Skeletal muscle tissue (tissue), 4 donors: ENCODE measurements around the gene UST. TPM values are rescaled to one million over a fixed set of nuclear protein-coding genes. Genes with fewer than 3 reads are reported as not detected.

Experiments
- H3K27ac ChIP-seq: one replicate; pipeline ENCODE4 v1.7.0; 2013; ENCODE audit warnings: mild to moderate bottlenecking, low read depth, low read length, inconsistent platforms
- H3K27me3 ChIP-seq, 3 donors: one replicate each; pipeline ENCODE4 v1.7.0; 2013; ENCODE audit warnings: low read length in 3 of 3; ENCODE audit not compliant: control insufficient read depth in 3 of 3, insufficient read depth in 3 of 3
- H3K36me3 ChIP-seq, 3 donors: one replicate each; pipeline ENCODE4 v1.7.0; 2013; ENCODE audit warnings: low read length in 3 of 3; ENCODE audit not compliant: control insufficient read depth in 3 of 3, insufficient read depth in 3 of 3
- H3K4me1 ChIP-seq, 3 donors: one replicate each; pipeline ENCODE4 v1.7.0; 2013; ENCODE audit warnings: low read length in 3 of 3, mild to moderate bottlenecking in 3 of 3; ENCODE audit not compliant: control insufficient read depth in 3 of 3, insufficient read depth in 3 of 3
- H3K4me3 ChIP-seq, 3 donors: one replicate each; pipeline ENCODE4 v1.7.0; 2013; ENCODE audit warnings: low read length in 3 of 3
- H3K9ac ChIP-seq, 3 donors: one replicate each; pipeline ENCODE4 v1.7.0; 2013; ENCODE audit warnings: low read length in 3 of 3, mild to moderate bottlenecking in 3 of 3, moderate library complexity in 2 of 3, low read depth in 1 of 3
- H3K9me3 ChIP-seq, 3 donors: one replicate each; pipeline ENCODE4 v1.7.0; 2013; ENCODE audit warnings: low read length in 3 of 3; ENCODE audit not compliant: control insufficient read depth in 3 of 3
- total RNA-seq: library from RNA; depleted of rRNA; stranded (reverse); fragments of >200 nt; gene quantifications from one replicate; pipeline ENCODE4 v1.2.3, GENCODE V29; 2014
- donor health status: Osteomylitis.

UST gene
- total RNA-seq, 1 donor from 2014 or later: 14.6 TPM

GRCh38 chr6:148735989-148736388 is 10.8 kb upstream of the UST start:
- H3K4me3 ChIP-seq: no peak overlapping the region
- H3K27ac ChIP-seq: no peak overlapping the region
- H3K27me3 ChIP-seq: no peaks in the 10 kb centered on the region
- H3K9ac ChIP-seq: no peak overlapping the region
- H3K4me1 ChIP-seq: no peaks in the 10 kb centered on the region
- H3K36me3 ChIP-seq: no peaks in the 10 kb centered on the region
- no peaks in the 10 kb centered on the region for H3K9me3 ChIP-seq

DNA sequence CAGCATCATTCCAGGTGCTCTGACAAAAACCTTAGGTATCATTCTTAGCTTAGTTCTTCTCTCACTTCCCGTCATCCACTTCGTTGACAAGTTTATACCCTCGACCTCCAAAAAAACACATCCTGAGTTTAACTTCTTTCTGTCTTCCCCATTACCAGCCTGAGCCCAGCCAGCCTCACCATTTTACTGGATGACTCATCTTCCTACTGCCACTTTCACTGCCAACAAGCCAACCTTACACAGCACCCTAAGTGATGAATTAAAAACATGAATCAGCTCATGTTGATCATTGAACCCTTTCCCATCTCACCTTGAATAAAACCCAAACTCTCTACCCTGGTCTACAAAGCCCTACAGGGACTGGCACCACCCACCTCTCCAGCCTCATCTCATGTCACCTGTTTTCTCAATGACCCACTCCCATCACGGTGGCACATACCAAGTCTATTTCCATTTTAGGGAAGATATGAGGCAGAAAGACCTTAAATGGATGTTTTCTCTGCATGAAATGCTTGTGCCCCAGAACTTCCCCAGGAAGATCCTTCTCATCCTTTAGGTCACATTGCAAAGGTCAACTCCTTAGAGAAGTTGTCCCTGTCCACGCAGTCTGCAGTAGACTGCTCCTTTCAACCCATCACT is 9.9 kb upstream of the UST start:
- Histone ChIP-seq H3K9me3 (no peaks in the 10 kb centered on the region), H3K4me3 (no peak overlapping the region), H3K27me3 (no peaks in the 10 kb centered on the region), H3K27ac (no peak overlapping the region), H3K36me3 (no peaks in the 10 kb centered on the region), H3K4me1 (no peaks in the 10 kb centered on the region), H3K9ac (no peak overlapping the region)

DNA sequence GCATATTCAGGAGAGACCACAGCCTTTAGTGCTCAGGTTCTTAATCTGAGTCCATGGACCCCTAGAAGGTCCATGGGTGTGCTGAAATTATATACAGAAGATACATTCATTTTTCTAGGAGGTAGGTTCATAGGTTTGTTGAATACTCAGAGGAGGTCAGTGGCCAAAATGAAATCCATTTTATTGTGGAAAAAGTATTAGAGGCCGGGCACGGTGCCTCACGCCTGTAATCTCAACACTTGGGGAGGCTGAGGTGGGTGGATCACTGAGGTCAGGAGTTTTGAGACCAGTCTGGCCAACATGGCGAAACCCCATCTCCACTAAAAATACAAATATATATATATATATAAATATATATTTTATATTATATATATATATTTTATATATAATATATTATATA is 9.0 kb upstream of the UST start:
- Histone ChIP-seq H3K36me3 (no peaks in the 10 kb centered on the region), H3K4me1 (no peaks in the 10 kb centered on the region), H3K27me3 (no peaks in the 10 kb centered on the region), H3K9me3 (no peaks in the 10 kb centered on the region), H3K27ac (no peak overlapping the region), H3K4me3 (no peak overlapping the region), H3K9ac (no peak overlapping the region)

DNA sequence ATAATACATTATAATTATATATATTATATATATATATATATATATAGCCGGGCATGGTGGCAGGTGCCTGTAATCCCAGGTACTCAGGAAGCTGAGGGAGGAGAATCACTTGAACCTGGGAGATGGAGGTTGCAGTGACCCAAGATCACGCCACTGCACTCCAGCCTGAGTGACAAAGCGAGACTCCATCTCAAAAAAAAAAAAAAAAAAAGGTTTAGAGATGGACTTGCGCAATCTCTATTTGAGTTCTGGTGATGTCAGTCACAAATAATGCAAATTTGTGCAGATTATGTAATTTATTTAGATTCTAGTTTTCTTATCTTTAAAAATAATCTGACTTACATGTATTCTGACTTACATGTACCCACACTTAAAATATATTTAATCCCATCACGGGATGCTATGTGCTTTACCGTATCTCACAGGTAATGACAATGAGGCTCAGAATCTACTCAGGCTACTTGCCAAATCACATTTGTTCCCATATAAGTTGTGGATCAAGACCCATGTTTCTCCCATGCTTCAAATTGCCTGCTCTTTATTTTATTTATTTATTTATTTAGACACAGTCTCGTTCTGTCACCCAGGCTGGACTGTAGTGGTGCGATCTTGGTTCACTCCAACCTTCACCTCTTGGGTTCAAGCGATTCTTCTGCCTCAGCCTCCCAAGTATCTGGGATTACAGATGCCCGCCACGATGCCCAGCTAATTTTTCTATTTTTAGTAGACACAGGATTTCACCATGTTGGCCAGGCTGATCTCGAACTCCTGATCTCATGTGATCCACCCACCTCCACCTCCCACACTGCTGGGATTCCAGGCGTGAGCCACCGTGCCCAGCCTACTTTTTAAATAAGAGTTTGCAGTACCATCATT is 7.6 kb upstream of the UST start:
- Histone ChIP-seq H3K9me3 (no peaks in the 10 kb centered on the region), H3K4me1 (no peaks in the 10 kb centered on the region), H3K4me3 (no peak overlapping the region), H3K27me3 (no peaks in the 10 kb centered on the region), H3K9ac (no peak overlapping the region), H3K36me3 (no peaks in the 10 kb centered on the region), H3K27ac (no peak overlapping the region)

- Histone ChIP-seq H3K36me3 (no peaks in the 10 kb centered on the region), H3K27ac (no peak overlapping the region), H3K4me3 (no peak overlapping the region), H3K9ac (no peak overlapping the region), H3K4me1 (no peaks in the 10 kb centered on the region), H3K9me3 (no peaks in the 10 kb centered on the region), H3K27me3 (no peaks in the 10 kb centered on the region)
Observed at GRCh38 chr6:148739822-148740128, 7.1 kb upstream of the UST start.

- Histone ChIP-seq H3K9me3 (no peaks in the 10 kb centered on the region), H3K27me3 (peaks cover 0 to 2% (median 2%) of the 10 kb centered on the region in 3 donors), H3K4me1 (peaks cover 13 to 20% (median 16%) of the 10 kb centered on the region in 3 donors), H3K9ac (no peak overlapping the region), H3K27ac (no peak overlapping the region), H3K36me3 (no peaks in the 10 kb centered on the region), H3K4me3 (no peak overlapping the region)
Observed at GRCh38 chr6:148743476-148743875, 3.4 kb upstream of the UST start.

DNA sequence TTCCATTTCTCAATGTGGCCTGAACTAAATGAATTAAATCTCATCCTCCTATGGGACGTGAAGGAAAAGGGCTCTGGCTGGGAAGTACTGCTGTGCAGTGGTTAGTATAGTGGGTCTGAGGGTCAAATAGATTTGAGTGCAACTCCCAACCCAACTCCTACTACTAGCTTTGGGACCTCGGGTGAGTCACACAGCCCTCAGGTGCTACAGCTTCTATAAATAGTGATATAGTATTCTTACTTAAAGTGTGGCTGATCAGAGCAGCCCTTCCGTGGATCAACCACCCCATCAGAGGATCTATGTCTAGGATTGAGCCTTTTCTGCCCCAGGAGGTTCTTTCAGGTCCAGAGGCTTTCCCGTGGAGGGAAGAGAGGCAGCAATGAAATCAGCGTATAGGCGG is 904 bp upstream of the UST start:
- peak overlapping the region in 2 of 3 donors; percentile 63 to 82 for H3K9ac ChIP-seq
- H3K27me3 ChIP-seq: peaks cover 4 to 9% (median 5%) of the 10 kb centered on the region in 3 donors

GRCh38 chr6:148747145-148747470 is 278 bp downstream of the UST start:
- peak overlapping the region; percentile 66 to 76 (median 69) for H3K4me3 ChIP-seq
- peak overlapping the region in 1 of 3 donors; percentile 82 for H3K9ac ChIP-seq
- no peaks in the 10 kb centered on the region for H3K36me3 ChIP-seq
- no peak overlapping the region for H3K27ac ChIP-seq
- peaks cover 16 to 22% (median 18%) of the 10 kb centered on the region in 3 donors for H3K4me1 ChIP-seq
- H3K27me3 ChIP-seq: peaks cover 4 to 9% (median 5%) of the 10 kb centered on the region in 3 donors
- no peaks in the 10 kb centered on the region for H3K9me3 ChIP-seq

More for the DNA sequence above, 904 bp upstream of the UST start:
- Histone ChIP-seq H3K4me1 (peaks cover 16 to 22% (median 18%) of the 10 kb centered on the region in 3 donors), H3K9me3 (no peaks in the 10 kb centered on the region), H3K27ac (peak overlapping the region; percentile 59), H3K36me3 (no peaks in the 10 kb centered on the region), H3K4me3 (peak overlapping the region; percentile 66 to 75 (median 75))

- H3K9ac ChIP-seq: peak overlapping the region in 2 of 3 donors; percentile 64 to 82
- peaks cover 16 to 22% (median 18%) of the 10 kb centered on the region in 3 donors for H3K4me1 ChIP-seq
- peaks cover 4 to 9% (median 5%) of the 10 kb centered on the region in 3 donors for H3K27me3 ChIP-seq
- no peaks in the 10 kb centered on the region for H3K9me3 ChIP-seq
- no peaks in the 10 kb centered on the region for H3K36me3 ChIP-seq
- no peak overlapping the region for H3K27ac ChIP-seq
- H3K4me3 ChIP-seq: peak overlapping the region; percentile 66 to 76 (median 69)
Observed at GRCh38 chr6:148747471-148748165, 788 bp downstream of the UST start.

GRCh38 chr6:148749674-148750073 is 2.8 kb downstream of the UST start:
- Histone ChIP-seq H3K36me3 (no peaks in the 10 kb centered on the region), H3K9ac (no peak overlapping the region), H3K27me3 (peaks cover 4 to 9% (median 5%) of the 10 kb centered on the region in 3 donors), H3K4me3 (no peak overlapping the region), H3K4me1 (peaks cover 16 to 22% (median 18%) of the 10 kb centered on the region in 3 donors), H3K27ac (no peak overlapping the region), H3K9me3 (no peaks in the 10 kb centered on the region)
